Tibial nerve (tissue), 4 donors: ENCODE data around the gene CLIP1. TPM values are rescaled to one million over a fixed set of nuclear protein-coding genes. Genes with fewer than 3 reads are reported as not detected.

ENCODE experiments used
- DNase-seq, 2 donors: peaks; one replicate each; pipeline ENCODE4 v3.0.0-alpha.2; 2019; ENCODE audit warnings: low spot score in 2 of 2
- H3K27ac ChIP-seq, 4 donors: fragments of 200-600 bp; sonication (generic) in 3 of 4; one replicate each; pipeline ENCODE4 v1.5.1; 2017 to 2019; ENCODE audit warnings: mild to moderate bottlenecking in 1 of 4
- H3K27me3 ChIP-seq, 2 donors: fragments of 200-600 bp; sonication (generic) in 1 of 2; one replicate each; pipeline versions ENCODE4 v1.5.1 to v1.6.0; 2017 to 2019
- H3K36me3 ChIP-seq, 3 donors: fragments of 200-600 bp; sonication (generic); one replicate each; pipeline ENCODE4 v1.5.1; 2018 to 2019
- H3K4me1 ChIP-seq, 4 donors: fragments of 200-600 bp; sonication (generic) in 3 of 4; one replicate each; pipeline ENCODE4 v1.5.1; 2017 to 2019
- H3K4me3 ChIP-seq, 4 donors: fragments of 200-600 bp; sonication (generic) in 3 of 4; one replicate each; pipeline ENCODE4 v1.5.1; 2017 to 2019; ENCODE audit warnings: mild to moderate bottlenecking in 1 of 4, moderate library complexity in 1 of 4
- H3K9me3 ChIP-seq, 4 donors: fragments of 200-600 bp; sonication (generic) in 3 of 4; one replicate each; pipeline ENCODE4 v1.5.1; 2017 to 2019
- EP300 ChIP-seq, 2 donors: sonication (generic); formaldehyde crosslinking; IDR thresholded peaks; one replicate each; pipeline ENCODE4 v1.6.1; 2017; ENCODE audit warnings: antibody characterized with exemption in 2 of 2, mild to moderate bottlenecking in 1 of 2
- POLR2A ChIP-seq, 2 donors: fragments of 450-650 bp; IDR thresholded peaks; one replicate each; pipeline ENCODE4 v1.6.1; 2017; ENCODE audit warnings: antibody characterized with exemption in 2 of 2, mild to moderate bottlenecking in 2 of 2, moderate library complexity in 2 of 2
- WGBS, 2 donors: methylation state at CpG; one replicate each; pipeline ENCODE4 v1.1.5; 2018; 5-methylcytosine and 5-hydroxymethylcytosine counted together
- total RNA-seq, 4 donors: library from RNA; depleted of rRNA; stranded (reverse); fragments of >200 nt; gene quantifications; one replicate each; pipeline ENCODE4 v1.1.0, GENCODE V29; 2016
- TF ChIP-seq, protein P1 (sequence below), 5 experiments: fragments of 200-600 bp in 3 of 5; fragments of 450-650 bp in 2 of 5; sonication (generic) in 3 of 5; IDR thresholded peaks; one replicate each; pipeline ENCODE4 v1.5.1; 2016 to 2019; ENCODE audit warnings: antibody characterized with exemption in 5 of 5, mild to moderate bottlenecking in 3 of 5, moderate library complexity in 2 of 5

CLIP1 gene
- total RNA-seq, 4 donors from 2014 or later: 89.2 to 105 (median 90.9) TPM

- Histone ChIP-seq H3K36me3 (peaks cover 0 to 82% (median 0%) of the 10 kb centered on the region in 3 donors), H3K4me3 (no peak overlapping the region), H3K27me3 (no peaks in the 10 kb centered on the region), H3K27ac (no peak overlapping the region), H3K4me1 (no peaks in the 10 kb centered on the region), H3K9me3 (no peaks in the 10 kb centered on the region)
- TF ChIP-seq EP300 (IDR thresholded peaks at IDR 0.05): no peak
- no peak for TF ChIP-seq POLR2A (IDR thresholded peaks at IDR 0.05)
- TF ChIP-seq, protein P1, sequence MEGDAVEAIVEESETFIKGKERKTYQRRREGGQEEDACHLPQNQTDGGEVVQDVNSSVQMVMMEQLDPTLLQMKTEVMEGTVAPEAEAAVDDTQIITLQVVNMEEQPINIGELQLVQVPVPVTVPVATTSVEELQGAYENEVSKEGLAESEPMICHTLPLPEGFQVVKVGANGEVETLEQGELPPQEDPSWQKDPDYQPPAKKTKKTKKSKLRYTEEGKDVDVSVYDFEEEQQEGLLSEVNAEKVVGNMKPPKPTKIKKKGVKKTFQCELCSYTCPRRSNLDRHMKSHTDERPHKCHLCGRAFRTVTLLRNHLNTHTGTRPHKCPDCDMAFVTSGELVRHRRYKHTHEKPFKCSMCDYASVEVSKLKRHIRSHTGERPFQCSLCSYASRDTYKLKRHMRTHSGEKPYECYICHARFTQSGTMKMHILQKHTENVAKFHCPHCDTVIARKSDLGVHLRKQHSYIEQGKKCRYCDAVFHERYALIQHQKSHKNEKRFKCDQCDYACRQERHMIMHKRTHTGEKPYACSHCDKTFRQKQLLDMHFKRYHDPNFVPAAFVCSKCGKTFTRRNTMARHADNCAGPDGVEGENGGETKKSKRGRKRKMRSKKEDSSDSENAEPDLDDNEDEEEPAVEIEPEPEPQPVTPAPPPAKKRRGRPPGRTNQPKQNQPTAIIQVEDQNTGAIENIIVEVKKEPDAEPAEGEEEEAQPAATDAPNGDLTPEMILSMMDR (IDR thresholded peaks at IDR 0.05): no peak
- no peak for DNase-seq
- WGBS, 2 donors: 77 to 81% methylated on average over 8 of the region's 8 CpGs
These were observed 112.8 kb downstream of the CLIP1 start for GRCh38 chr12:122309564-122310121.

- TF ChIP-seq EP300 (IDR thresholded peaks at IDR 0.05): no peak
- no peaks in the 10 kb centered on the region for H3K27me3 ChIP-seq
- H3K36me3 ChIP-seq: peaks cover 0 to 82% (median 0%) of the 10 kb centered on the region in 3 donors
- no peaks in the 10 kb centered on the region for H3K9me3 ChIP-seq
- no peak overlapping the region for H3K27ac ChIP-seq
- WGBS, 2 donors: 67 to 91% methylated on average over 1 of the region's 1 CpG
- H3K4me3 ChIP-seq: no peak overlapping the region
- no peak for DNase-seq
- no peaks in the 10 kb centered on the region for H3K4me1 ChIP-seq
These were observed 113.7 kb downstream of the CLIP1 start for GRCh38 chr12:122308811-122309210.

DNA sequence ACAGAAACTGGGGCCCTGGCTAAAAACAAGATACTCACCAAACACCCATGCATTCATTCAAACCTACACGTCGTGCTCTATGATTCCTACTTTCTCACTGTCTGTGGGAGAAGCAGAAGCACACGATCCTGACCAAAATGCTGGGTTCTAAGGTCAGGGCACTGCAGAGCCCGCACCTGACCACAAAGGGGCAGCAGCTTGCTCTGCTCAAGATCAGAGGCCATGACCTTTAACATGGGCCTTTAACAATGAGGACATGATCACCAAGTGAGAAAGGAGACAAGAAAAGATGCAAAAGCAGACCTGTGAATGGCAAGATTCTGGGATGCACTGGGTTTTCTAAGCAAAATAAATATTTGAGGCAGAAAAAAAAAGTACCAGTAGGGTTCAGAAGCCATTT lies 116.1 kb downstream of the CLIP1 start:
- H3K27me3 ChIP-seq: no peaks in the 10 kb centered on the region
- 69 to 73% methylated on average over 4 of the region's 4 CpGs for WGBS, 2 donors
- no peak overlapping the region for H3K4me3 ChIP-seq
- no peak overlapping the region for H3K27ac ChIP-seq
- DNase-seq: no peak
- no peaks in the 10 kb centered on the region for H3K9me3 ChIP-seq
- no peaks in the 10 kb centered on the region for H3K4me1 ChIP-seq
- TF ChIP-seq, protein P1 (IDR thresholded peaks at IDR 0.05): no peak
- no peak for TF ChIP-seq EP300 (IDR thresholded peaks at IDR 0.05)
- TF ChIP-seq POLR2A (IDR thresholded peaks at IDR 0.05): no peak
- peaks cover 0 to 81% (median 0%) of the 10 kb centered on the region in 3 donors for H3K36me3 ChIP-seq

DNA sequence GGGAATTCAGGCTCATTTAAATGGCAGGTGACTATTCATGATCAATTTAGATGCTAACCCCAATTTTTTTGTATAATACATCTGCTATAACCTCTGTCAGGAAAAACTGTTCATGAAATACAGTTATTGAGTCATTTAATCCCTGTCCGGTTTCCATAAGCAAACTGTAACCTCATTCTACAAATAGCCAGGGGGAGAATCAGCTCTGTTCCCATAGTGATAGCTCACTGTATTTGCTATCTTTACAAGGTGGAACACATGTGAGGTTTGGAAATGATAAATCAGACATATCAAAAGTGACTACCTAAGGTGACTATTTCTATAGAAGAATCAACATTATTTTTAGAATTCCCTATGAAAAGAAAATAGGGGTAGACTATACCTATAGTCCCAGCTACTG lies 117.5 kb downstream of the CLIP1 start:
- TF ChIP-seq POLR2A (IDR thresholded peaks at IDR 0.05) (no peak), EP300 (IDR thresholded peaks at IDR 0.05) (no peak)
- TF ChIP-seq, protein P1 (IDR thresholded peaks at IDR 0.05): no peak
- WGBS, 2 donors: 81 to 83% methylated on average over 1 of the region's 1 CpG
- no peaks in the 10 kb centered on the region for H3K4me1 ChIP-seq
- H3K27ac ChIP-seq: no peak overlapping the region
- no peaks in the 10 kb centered on the region for H3K9me3 ChIP-seq
- no peaks in the 10 kb centered on the region for H3K27me3 ChIP-seq
- H3K4me3 ChIP-seq: no peak overlapping the region
- H3K36me3 ChIP-seq: peaks cover 0 to 83% (median 0%) of the 10 kb centered on the region in 3 donors
- DNase-seq: no peak

GRCh38 chr12:122303068-122303467 lies 119.4 kb downstream of the CLIP1 start:
- Histone ChIP-seq H3K9me3 (no peaks in the 10 kb centered on the region), H3K4me1 (no peaks in the 10 kb centered on the region), H3K27me3 (no peaks in the 10 kb centered on the region), H3K36me3 (peaks cover 0 to 81% (median 5%) of the 10 kb centered on the region in 3 donors), H3K4me3 (no peak overlapping the region), H3K27ac (no peak overlapping the region)
- DNase-seq: no peak
- no peak for TF ChIP-seq EP300 (IDR thresholded peaks at IDR 0.05)
- TF ChIP-seq, protein P1 (IDR thresholded peaks at IDR 0.05): no peak
- TF ChIP-seq POLR2A (IDR thresholded peaks at IDR 0.05): no peak
- 79 to 88% methylated on average over 4 of the region's 4 CpGs for WGBS, 2 donors
